Measurements from ENCODE around the gene CFAP119. TPM values are rescaled to one million over a fixed set of nuclear protein-coding genes. Genes with fewer than 3 reads are reported as not detected.

The CFAP119 gene
- polyA plus RNA-seq, 1 donor, result 4.2 TPM

Other genes with a start within 250 kb of the CFAP119 start
- 53.1 TPM for gene ZNF768, start 235.5 kb downstream of the CFAP119 start, polyA plus RNA-seq
- gene ZNF747, start 227.2 kb downstream of the CFAP119 start, polyA plus RNA-seq, result 9.4 TPM
- gene ZNF764, start 203.7 kb downstream of the CFAP119 start, polyA plus RNA-seq, result 21.2 TPM
- gene ZNF688, start 190.3 kb downstream of the CFAP119 start, polyA plus RNA-seq, result 15.8 TPM
- 22.7 TPM for gene ZNF785, start 176.4 kb downstream of the CFAP119 start, polyA plus RNA-seq
- gene ZNF689, start 151.7 kb downstream of the CFAP119 start, polyA plus RNA-seq, result 8.6 TPM
- gene PRR14, start 111.1 kb downstream of the CFAP119 start, polyA plus RNA-seq, result 35.0 TPM
- 97.6 TPM for gene FBRS, start 103.6 kb downstream of the CFAP119 start, polyA plus RNA-seq
- gene SRCAP, start 62.9 kb downstream of the CFAP119 start, polyA plus RNA-seq, result 36.8 TPM
- gene PHKG2, start 13.6 kb downstream of the CFAP119 start, polyA plus RNA-seq, result 38.2 TPM
- 84.5 TPM for gene RNF40, start 260 bp upstream of the CFAP119 start, polyA plus RNA-seq
- gene ZNF629, start 25.1 kb upstream of the CFAP119 start, polyA plus RNA-seq, result 15.4 TPM
- 25.6 TPM for gene BCL7C, start 132.0 kb upstream of the CFAP119 start, polyA plus RNA-seq
- 4.0 TPM for gene CTF1, start 134.6 kb upstream of the CFAP119 start, polyA plus RNA-seq
- gene FBXL19, start 161.5 kb upstream of the CFAP119 start, polyA plus RNA-seq, result 17.6 TPM
- 24.5 TPM for gene ORAI3, start 187.0 kb upstream of the CFAP119 start, polyA plus RNA-seq
- gene SETD1A, start 195.7 kb upstream of the CFAP119 start, polyA plus RNA-seq, result 12.3 TPM
- 11.7 TPM for gene HSD3B7, start 223.1 kb upstream of the CFAP119 start, polyA plus RNA-seq
- 1.9 TPM for gene STX1B, start 248.6 kb upstream of the CFAP119 start, polyA plus RNA-seq

Data from large intestine (tissue), 1 donor.